PC-9 (cell line): ENCODE measurements around the gene PNLIP.

Experiments
- EZH2 ChIP-seq: fragments of 200-600 bp; sonication (generic); IDR thresholded peaks from 2 replicates; pipeline ENCODE4 v1.8.0; 2017; ENCODE audit warnings: antibody characterized with exemption, low read depth
- TF ChIP-seq, protein P1 (sequence below): fragments of 200-600 bp; sonication (generic); conservative IDR thresholded peaks from 2 replicates; pipeline ENCODE4 v1.6.1; 2017; ENCODE audit warnings: mixed run types, antibody characterized with exemption, mild to moderate bottlenecking, moderate library complexity

GRCh38 chr10:116545756-116546155, at the start of gene PNLIP:
- no peak for TF ChIP-seq EZH2
- TF ChIP-seq, protein P1, sequence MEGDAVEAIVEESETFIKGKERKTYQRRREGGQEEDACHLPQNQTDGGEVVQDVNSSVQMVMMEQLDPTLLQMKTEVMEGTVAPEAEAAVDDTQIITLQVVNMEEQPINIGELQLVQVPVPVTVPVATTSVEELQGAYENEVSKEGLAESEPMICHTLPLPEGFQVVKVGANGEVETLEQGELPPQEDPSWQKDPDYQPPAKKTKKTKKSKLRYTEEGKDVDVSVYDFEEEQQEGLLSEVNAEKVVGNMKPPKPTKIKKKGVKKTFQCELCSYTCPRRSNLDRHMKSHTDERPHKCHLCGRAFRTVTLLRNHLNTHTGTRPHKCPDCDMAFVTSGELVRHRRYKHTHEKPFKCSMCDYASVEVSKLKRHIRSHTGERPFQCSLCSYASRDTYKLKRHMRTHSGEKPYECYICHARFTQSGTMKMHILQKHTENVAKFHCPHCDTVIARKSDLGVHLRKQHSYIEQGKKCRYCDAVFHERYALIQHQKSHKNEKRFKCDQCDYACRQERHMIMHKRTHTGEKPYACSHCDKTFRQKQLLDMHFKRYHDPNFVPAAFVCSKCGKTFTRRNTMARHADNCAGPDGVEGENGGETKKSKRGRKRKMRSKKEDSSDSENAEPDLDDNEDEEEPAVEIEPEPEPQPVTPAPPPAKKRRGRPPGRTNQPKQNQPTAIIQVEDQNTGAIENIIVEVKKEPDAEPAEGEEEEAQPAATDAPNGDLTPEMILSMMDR = no peak
